ENCODE results near the gene TMEM87A.

Gene TMEM87A

DNA sequence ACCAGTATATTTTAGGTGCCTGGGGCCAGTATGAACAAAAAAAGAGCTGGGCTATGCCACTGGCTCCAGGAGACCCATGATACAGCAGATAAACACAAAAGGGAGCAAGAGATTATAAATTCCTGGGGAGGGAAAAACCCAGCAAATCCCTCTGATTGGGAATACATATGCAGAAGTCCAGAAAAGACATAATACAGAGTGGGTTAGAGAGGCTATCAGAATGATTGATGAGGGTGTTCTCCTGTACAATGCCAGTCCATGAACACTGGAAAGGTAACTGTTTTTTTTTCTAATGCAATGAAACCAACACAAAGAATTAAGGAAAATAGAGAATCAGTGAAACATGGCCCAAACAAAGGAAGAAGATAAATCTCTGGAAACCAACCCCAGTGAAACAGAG is 59.7 kb downstream of the TMEM87A start:
- Histone ChIP-seq H3K27ac (ENCODE audit: insufficient read depth, low read length, poor library complexity, severe bottlenecking) (no peak overlapping the region), H3K27me3 (replicated peaks; ENCODE audit: control insufficient read depth, insufficient read depth, low read length, poor library complexity, severe bottlenecking) (no peaks in the 10 kb centered on the region), H3K4me1 (ENCODE audit: control insufficient read depth, insufficient read depth, low read length, poor library complexity, severe bottlenecking) (peaks cover under 1% of the 10 kb centered on the region), H3K9me3 (ENCODE audit: control insufficient read depth, low read length) (no peaks in the 10 kb centered on the region), H3K36me3 (ENCODE audit: control insufficient read depth, insufficient read depth, low read length) (peaks cover 38% of the 10 kb centered on the region), H3K4me3 (ENCODE audit: insufficient read depth, low read depth, low read length, poor library complexity, severe bottlenecking) (no peak overlapping the region)
- no peak for DNase-seq

DNA sequence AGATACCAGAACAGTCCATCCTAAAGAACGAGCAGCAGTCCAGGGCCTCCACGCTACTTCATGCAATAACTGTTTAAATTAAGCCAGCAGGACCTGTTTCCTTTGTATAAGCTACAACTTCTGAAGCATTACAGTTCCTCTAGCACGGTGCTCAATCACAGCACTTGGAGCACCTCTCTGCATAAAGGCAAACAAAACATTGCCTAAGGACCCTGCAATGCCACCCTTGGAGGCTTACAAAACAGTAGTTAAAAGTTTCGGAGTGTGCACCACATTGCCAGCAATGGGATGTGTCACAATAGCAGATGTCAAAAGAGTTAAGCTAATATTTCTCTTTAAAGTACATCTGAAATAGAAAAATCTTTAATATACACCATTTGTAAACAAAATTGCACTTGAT is 62.5 kb downstream of the TMEM87A start:
- H3K4me1 ChIP-seq (ENCODE audit: control insufficient read depth, insufficient read depth, low read length, poor library complexity, severe bottlenecking): peaks cover 14% of the 10 kb centered on the region
- H3K36me3 ChIP-seq (ENCODE audit: control insufficient read depth, insufficient read depth, low read length): peaks cover 33% of the 10 kb centered on the region
- H3K9me3 ChIP-seq (ENCODE audit: control insufficient read depth, low read length): no peaks in the 10 kb centered on the region
- H3K27ac ChIP-seq (ENCODE audit: insufficient read depth, low read length, poor library complexity, severe bottlenecking): no peak overlapping the region
- no peak overlapping the region for H3K4me3 ChIP-seq (ENCODE audit: insufficient read depth, low read depth, low read length, poor library complexity, severe bottlenecking)
- H3K27me3 ChIP-seq (replicated peaks; ENCODE audit: control insufficient read depth, insufficient read depth, low read length, poor library complexity, severe bottlenecking): no peaks in the 10 kb centered on the region
- no peak for DNase-seq

- peaks cover 14% of the 10 kb centered on the region for H3K4me1 ChIP-seq (ENCODE audit: control insufficient read depth, insufficient read depth, low read length, poor library complexity, severe bottlenecking)
- H3K27me3 ChIP-seq (replicated peaks; ENCODE audit: control insufficient read depth, insufficient read depth, low read length, poor library complexity, severe bottlenecking): no peaks in the 10 kb centered on the region
- peak; percentile 60 to 71 (median 68) for DNase-seq
- peak within 1 kb of the TSS; percentile 93 for H3K4me3 ChIP-seq (ENCODE audit: insufficient read depth, low read depth, low read length, poor library complexity, severe bottlenecking)
- H3K27ac ChIP-seq (ENCODE audit: insufficient read depth, low read length, poor library complexity, severe bottlenecking): peak within 1 kb of the TSS; percentile 84
- H3K9me3 ChIP-seq (ENCODE audit: control insufficient read depth, low read length): no peaks in the 10 kb centered on the region
- peaks cover 21% of the 10 kb centered on the region for H3K36me3 ChIP-seq (ENCODE audit: control insufficient read depth, insufficient read depth, low read length)
These were observed 65.3 kb downstream of the TMEM87A start, which contains the start of gene VPS39 for GRCh38 chr15:42207674-42208579. VPS39 (minus strand) TSS chr15:42208304; CDS start chr15:42208153, 151 bp downstream.

GRCh38 chr15:42206406-42206805 is 66.8 kb downstream of the TMEM87A start:
- no peak overlapping the region for H3K27ac ChIP-seq (ENCODE audit: insufficient read depth, low read length, poor library complexity, severe bottlenecking)
- no peaks in the 10 kb centered on the region for H3K27me3 ChIP-seq (replicated peaks; ENCODE audit: control insufficient read depth, insufficient read depth, low read length, poor library complexity, severe bottlenecking)
- no peak for DNase-seq
- no peak overlapping the region for H3K4me3 ChIP-seq (ENCODE audit: insufficient read depth, low read depth, low read length, poor library complexity, severe bottlenecking)
- no peaks in the 10 kb centered on the region for H3K9me3 ChIP-seq (ENCODE audit: control insufficient read depth, low read length)
- peaks cover 14% of the 10 kb centered on the region for H3K4me1 ChIP-seq (ENCODE audit: control insufficient read depth, insufficient read depth, low read length, poor library complexity, severe bottlenecking)
- peaks cover 11% of the 10 kb centered on the region for H3K36me3 ChIP-seq (ENCODE audit: control insufficient read depth, insufficient read depth, low read length)

- H3K9me3 ChIP-seq (ENCODE audit: control insufficient read depth, low read length): no peaks in the 10 kb centered on the region
- peaks cover 14% of the 10 kb centered on the region for H3K4me1 ChIP-seq (ENCODE audit: control insufficient read depth, insufficient read depth, low read length, poor library complexity, severe bottlenecking)
- DNase-seq: no peak
- H3K36me3 ChIP-seq (ENCODE audit: control insufficient read depth, insufficient read depth, low read length): peaks cover 9% of the 10 kb centered on the region
- H3K27ac ChIP-seq (ENCODE audit: insufficient read depth, low read length, poor library complexity, severe bottlenecking): no peak overlapping the region
- H3K4me3 ChIP-seq (ENCODE audit: insufficient read depth, low read depth, low read length, poor library complexity, severe bottlenecking): no peak overlapping the region
- H3K27me3 ChIP-seq (replicated peaks; ENCODE audit: control insufficient read depth, insufficient read depth, low read length, poor library complexity, severe bottlenecking): no peaks in the 10 kb centered on the region
These were observed 69.3 kb downstream of the TMEM87A start for GRCh38 chr15:42203891-42204290.

DNA sequence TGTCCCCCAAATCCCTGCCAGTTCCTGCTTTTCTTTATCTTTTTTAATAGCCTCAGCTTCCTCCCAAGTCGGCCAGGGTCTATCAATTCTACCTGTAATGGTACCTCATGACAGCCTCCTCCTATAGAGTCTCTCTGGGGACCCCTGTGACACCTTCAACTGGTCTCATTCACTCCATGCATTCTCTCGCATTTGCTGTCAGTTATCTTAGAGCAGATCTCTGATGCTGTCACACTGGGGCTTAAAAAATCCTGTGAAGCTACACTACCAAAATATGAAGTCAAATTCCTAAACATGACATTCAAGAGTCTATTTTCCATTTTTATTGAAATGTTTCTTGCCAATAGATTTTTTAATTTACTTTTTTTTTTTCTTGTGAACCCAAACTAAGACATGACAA is 70.6 kb downstream of the TMEM87A start:
- H3K4me3 ChIP-seq (ENCODE audit: insufficient read depth, low read depth, low read length, poor library complexity, severe bottlenecking): no peak overlapping the region
- H3K9me3 ChIP-seq (ENCODE audit: control insufficient read depth, low read length): no peaks in the 10 kb centered on the region
- no peak for DNase-seq
- H3K27ac ChIP-seq (ENCODE audit: insufficient read depth, low read length, poor library complexity, severe bottlenecking): no peak overlapping the region
- H3K4me1 ChIP-seq (ENCODE audit: control insufficient read depth, insufficient read depth, low read length, poor library complexity, severe bottlenecking): peaks cover 10% of the 10 kb centered on the region
- no peaks in the 10 kb centered on the region for H3K27me3 ChIP-seq (replicated peaks; ENCODE audit: control insufficient read depth, insufficient read depth, low read length, poor library complexity, severe bottlenecking)
- peaks cover 20% of the 10 kb centered on the region for H3K36me3 ChIP-seq (ENCODE audit: control insufficient read depth, insufficient read depth, low read length)

DNA sequence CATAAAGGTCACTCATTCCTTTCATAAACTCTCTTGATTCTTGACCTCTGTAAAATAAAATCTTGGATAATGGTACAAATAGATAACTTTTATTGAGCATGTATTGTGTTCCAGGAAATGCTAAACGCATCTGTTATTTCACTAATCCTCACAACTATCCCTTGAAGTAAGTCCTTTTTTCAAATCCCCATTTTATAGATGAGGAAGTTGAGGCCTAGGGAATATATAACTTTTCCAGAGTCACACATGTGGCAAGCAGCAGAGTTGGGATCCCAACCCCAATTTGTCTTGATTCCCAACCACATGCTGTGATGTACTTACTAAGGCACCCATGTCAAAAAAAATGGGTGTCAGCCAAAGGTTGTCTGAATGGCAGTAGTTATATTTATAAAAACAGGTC is 71.4 kb downstream of the TMEM87A start:
- Histone ChIP-seq H3K27me3 (replicated peaks; ENCODE audit: control insufficient read depth, insufficient read depth, low read length, poor library complexity, severe bottlenecking) (no peaks in the 10 kb centered on the region), H3K27ac (ENCODE audit: insufficient read depth, low read length, poor library complexity, severe bottlenecking) (no peak overlapping the region), H3K9me3 (ENCODE audit: control insufficient read depth, low read length) (no peaks in the 10 kb centered on the region), H3K4me1 (ENCODE audit: control insufficient read depth, insufficient read depth, low read length, poor library complexity, severe bottlenecking) (peaks cover 4% of the 10 kb centered on the region), H3K36me3 (ENCODE audit: control insufficient read depth, insufficient read depth, low read length) (peaks cover 25% of the 10 kb centered on the region), H3K4me3 (ENCODE audit: insufficient read depth, low read depth, low read length, poor library complexity, severe bottlenecking) (no peak overlapping the region)
- no peak for DNase-seq

DNA sequence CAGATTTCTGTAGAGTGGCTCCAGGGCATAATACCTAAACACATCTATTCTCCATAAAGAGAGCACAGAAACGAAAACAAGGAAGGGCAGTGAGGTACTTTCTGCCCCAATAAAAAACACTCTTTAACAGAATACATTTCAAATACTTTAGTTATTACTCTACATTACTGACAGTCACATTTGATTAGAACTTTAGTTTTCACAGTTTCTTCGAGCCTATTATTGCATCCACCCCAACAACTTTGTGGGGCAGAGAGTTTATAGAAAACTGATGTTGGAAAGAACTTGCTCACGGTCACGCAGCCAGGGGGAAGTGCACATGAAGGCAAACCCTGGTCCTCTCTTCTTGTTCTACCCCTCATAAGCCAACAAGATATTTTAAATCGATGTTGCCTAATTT is 74.1 kb downstream of the TMEM87A start:
- Histone ChIP-seq H3K4me3 (ENCODE audit: insufficient read depth, low read depth, low read length, poor library complexity, severe bottlenecking) (no peak overlapping the region), H3K27ac (ENCODE audit: insufficient read depth, low read length, poor library complexity, severe bottlenecking) (no peak overlapping the region), H3K36me3 (ENCODE audit: control insufficient read depth, insufficient read depth, low read length) (peaks cover 29% of the 10 kb centered on the region), H3K4me1 (ENCODE audit: control insufficient read depth, insufficient read depth, low read length, poor library complexity, severe bottlenecking) (no peaks in the 10 kb centered on the region), H3K9me3 (ENCODE audit: control insufficient read depth, low read length) (no peaks in the 10 kb centered on the region), H3K27me3 (replicated peaks; ENCODE audit: control insufficient read depth, insufficient read depth, low read length, poor library complexity, severe bottlenecking) (no peaks in the 10 kb centered on the region)
- DNase-seq: no peak

GRCh38 chr15:42198516-42198915 is 74.7 kb downstream of the TMEM87A start:
- no peak overlapping the region for H3K4me3 ChIP-seq (ENCODE audit: insufficient read depth, low read depth, low read length, poor library complexity, severe bottlenecking)
- H3K9me3 ChIP-seq (ENCODE audit: control insufficient read depth, low read length): no peaks in the 10 kb centered on the region
- no peak for DNase-seq
- H3K27me3 ChIP-seq (replicated peaks; ENCODE audit: control insufficient read depth, insufficient read depth, low read length, poor library complexity, severe bottlenecking): no peaks in the 10 kb centered on the region
- H3K36me3 ChIP-seq (ENCODE audit: control insufficient read depth, insufficient read depth, low read length): peaks cover 29% of the 10 kb centered on the region
- H3K27ac ChIP-seq (ENCODE audit: insufficient read depth, low read length, poor library complexity, severe bottlenecking): no peak overlapping the region
- H3K4me1 ChIP-seq (ENCODE audit: control insufficient read depth, insufficient read depth, low read length, poor library complexity, severe bottlenecking): no peaks in the 10 kb centered on the region

DNA sequence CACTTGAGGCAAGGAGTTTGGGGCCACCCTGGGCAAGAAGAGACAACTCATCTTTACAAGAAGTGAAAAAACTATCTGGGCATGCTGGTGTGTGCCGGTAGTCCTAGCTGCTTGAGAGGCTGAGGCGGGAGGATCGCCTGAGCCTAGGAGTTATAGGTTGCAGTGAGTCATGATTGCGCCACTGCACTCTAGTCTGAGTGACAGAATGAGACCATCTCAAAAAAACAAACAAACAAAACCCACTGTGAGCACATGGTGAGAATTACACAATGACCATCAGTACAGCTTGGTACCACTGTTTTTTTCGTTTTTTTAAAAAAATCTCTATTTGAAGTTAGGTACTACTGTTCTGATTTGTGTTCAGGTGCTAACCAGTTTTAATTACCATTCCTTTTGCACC is 78.7 kb downstream of the TMEM87A start:
- Histone ChIP-seq H3K4me1 (ENCODE audit: control insufficient read depth, insufficient read depth, low read length, poor library complexity, severe bottlenecking) (no peaks in the 10 kb centered on the region), H3K27me3 (replicated peaks; ENCODE audit: control insufficient read depth, insufficient read depth, low read length, poor library complexity, severe bottlenecking) (no peaks in the 10 kb centered on the region), H3K9me3 (ENCODE audit: control insufficient read depth, low read length) (no peaks in the 10 kb centered on the region), H3K4me3 (ENCODE audit: insufficient read depth, low read depth, low read length, poor library complexity, severe bottlenecking) (no peak overlapping the region), H3K36me3 (ENCODE audit: control insufficient read depth, insufficient read depth, low read length) (peaks cover 48% of the 10 kb centered on the region), H3K27ac (ENCODE audit: insufficient read depth, low read length, poor library complexity, severe bottlenecking) (no peak overlapping the region)
- no peak for DNase-seq

Data from effector memory CD4-positive, alpha-beta T cell (primary cell).